Heart right ventricle (tissue), 16 donors: ENCODE data around the gene PLSCR3. TPM values are rescaled to one million over a fixed set of nuclear protein-coding genes. Genes with fewer than 3 reads are reported as not detected.

Experiments
- ATAC-seq, 8 donors: fragments of 200-7000 bp; cut with Tn5 transposase; one replicate each; pipeline ENCODE4 v1.9.1; 2020; ENCODE audit warnings: mild to moderate bottlenecking in 8 of 8, moderate library complexity in 8 of 8, moderate number of reproducible peaks in 1 of 8
- DNase-seq, 2 donors: peaks; one replicate each; pipeline ENCODE4 v3.0.0-alpha.2; 2020
- H3K27ac ChIP-seq, 10 donors: fragments of 200-600 bp; sonication (generic) in 2 of 10; one replicate each; pipeline versions ENCODE4 v1.5.0 to v1.8.0; 2020 to 2022; ENCODE audit warnings: mild to moderate bottlenecking in 3 of 10
- H3K27me3 ChIP-seq, 7 donors: fragments of 200-600 bp; one replicate each; pipeline ENCODE4 v1.8.0; 2021 to 2022; ENCODE audit warnings: mild to moderate bottlenecking in 2 of 7
- H3K36me3 ChIP-seq, 9 donors: fragments of 200-600 bp; sonication (generic) in 1 of 9; one replicate each; pipeline versions ENCODE4 v1.5.0 to v1.8.0; 2020 to 2022; ENCODE audit warnings: mild to moderate bottlenecking in 2 of 9
- H3K4me1 ChIP-seq, 9 donors: fragments of 200-600 bp; sonication (generic) in 1 of 9; one replicate each; pipeline versions ENCODE4 v1.5.0 to v1.8.0; 2020 to 2022; ENCODE audit warnings: mild to moderate bottlenecking in 4 of 9
- H3K4me3 ChIP-seq, 10 donors: fragments of 200-600 bp; sonication (generic) in 2 of 10; one replicate each; pipeline versions ENCODE4 v1.5.0 to v1.8.0; 2020 to 2022; ENCODE audit warnings: mild to moderate bottlenecking in 7 of 10, moderate library complexity in 2 of 10
- H3K9me3 ChIP-seq, 11 donors: fragments of 200-600 bp in 10 of 11; sonication (generic) in 2 of 11; one replicate each; pipeline versions ENCODE4 v1.5.0 to v1.8.0; 2013 to 2022; ENCODE audit warnings: mild to moderate bottlenecking in 2 of 11, control low read depth in 1 of 11, moderate library complexity in 1 of 11
- WGBS, 2 donors: extraction: QIAGEN DNeasy Blood & Tissue Kit; methylation state at CpG; one replicate each; pipeline ENCODE4 v1.1.7; 2013; ENCODE audit warnings: inconsistent platforms in 1 of 2; 5-methylcytosine and 5-hydroxymethylcytosine counted together
- intact Hi-C, 10 donors: fragments of 100-400 bp; cut with DNase I; formaldehyde crosslinking; loops; one replicate each; pipeline versions ENCODE4 v1.11.1 to v1.14.2; 2022
- polyA plus RNA-seq, 2 donors: library from polyadenylated mRNA; stranded (reverse); fragments of 200-250 nt; gene quantifications; one replicate each; pipeline ENCODE4 v1.2.3, GENCODE V29; 2013
- total RNA-seq, 10 donors: library from RNA; stranded (reverse); fragmentation: NEBNext Ultra II Directional in 3 of 10; extraction: Animal tissue kit (Norgen Biotek cat#: 25700) in 3 of 10; gene quantifications; one replicate each; pipeline versions ENCODE4 v1.2.1 to v1.2.4, GENCODE V29; 2021 to 2023
- TF ChIP-seq, protein P1 (sequence below), 9 donors: fragments of 200-600 bp; sonication (generic) in 2 of 9; IDR thresholded peaks; one replicate each; pipeline versions ENCODE4 v1.5.0 to v1.8.0; 2021 to 2022; ENCODE audit warnings: antibody characterized with exemption in 9 of 9, mild to moderate bottlenecking in 5 of 9, moderate library complexity in 1 of 9
- donor health status: Arrhythmogenic right ventricular cardiomyopathy.
- donor health status: ischemic (EF 13 %, LVEDD 7.1; RV severe dilation, severe dysfunction).
- donor health status: healthy with polysubstance abuse.
- donor health status: DM: no; HTN: yes; CAD: no.
- donor health status: DM: no; HTN: no; CAD: no.
- donor health status: ischemic (EF 25% LVEDD 6.9; RV normal size, moderate dysfunction).
- donor health status: ischemic (EF 25% LVEDD 5.7; RV mildly dilated, moderate dysfunction).
- donor health status: healthy.
- donor health status: DM: yes; HTN: yes; CAD: no.
- donor health status: Ischemic cardiomyopathy.
- donor health status: ischemic (EF 35%, LVEDD 5.7; RV mildly dilated, moderate dysfunction).
- donor health status: nonischemic (EF 11% LVEDD 7.7; RV severe dilation, severe dysfunction).
- donor health status: DM: yes; HTN: yes; CAD: no.
- donor health status: PGD.
- donor health status: ischemic (EF 29% LVEDD 5.4; RV normal size, mild dysfunction).
- donor health status: nonischemic (EF 23%, LVEDD 6.1; RV moderate dilation, normal function).

Gene PLSCR3
- total and polyA plus RNA-seq, 12 donors = 14.4 to 32.9 (median 17.7) TPM

DNA sequence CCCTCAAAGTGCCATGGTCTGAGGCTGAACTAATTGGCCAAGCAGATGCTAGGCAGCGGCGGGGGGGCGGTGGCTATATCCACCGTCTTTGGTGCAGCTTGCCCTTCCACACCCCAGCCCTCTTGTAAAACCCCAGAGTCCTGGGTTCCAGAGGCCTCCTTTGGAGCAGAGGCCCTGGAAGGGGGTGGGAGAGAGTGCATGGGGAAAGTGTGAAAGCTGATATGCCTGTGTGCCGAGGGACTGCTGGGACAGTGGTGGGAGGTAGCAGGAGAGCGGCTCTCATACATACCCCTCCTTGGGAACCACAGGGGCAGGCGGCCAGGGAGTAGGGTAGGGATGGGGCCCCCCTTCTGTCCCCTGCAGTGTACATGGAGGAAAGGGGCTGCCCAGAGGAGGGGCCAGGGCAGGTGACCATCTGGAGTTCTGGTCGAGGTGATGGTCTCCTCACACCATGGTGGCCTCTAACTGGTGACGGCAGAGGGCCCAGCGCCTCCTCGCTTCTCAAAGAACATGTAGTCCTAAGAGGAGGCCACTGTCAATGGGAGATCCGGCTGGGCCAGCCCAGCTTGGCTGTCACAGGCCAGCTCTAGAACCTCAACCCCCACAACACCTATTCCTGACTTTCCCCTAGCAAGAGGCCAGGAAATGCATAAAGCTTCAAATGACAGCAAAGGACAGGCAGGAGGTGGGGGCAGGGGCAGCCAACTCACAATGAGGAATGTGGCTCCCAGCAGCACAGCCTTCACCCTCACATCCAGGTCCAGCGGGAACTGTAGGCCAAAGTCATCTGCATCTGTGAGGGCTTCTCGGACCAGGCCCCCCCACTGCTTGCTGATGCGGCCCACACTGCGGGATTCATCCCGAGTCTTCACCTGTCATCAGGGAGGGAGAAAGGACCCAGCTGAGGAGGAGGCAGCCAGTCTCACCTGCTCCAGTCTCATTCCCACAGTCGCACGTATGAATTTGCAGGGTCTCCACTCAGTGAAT lies 4.1 kb downstream of the PLSCR3 start:
- Histone ChIP-seq H3K4me1 (peaks cover 0 to 30% (median 18%) of the 10 kb centered on the region in 9 donors), H3K36me3 (peaks cover 0 to 60% (median 10%) of the 10 kb centered on the region in 9 donors), H3K27me3 (no peaks in the 10 kb centered on the region), H3K9me3 (no peaks in the 10 kb centered on the region), H3K27ac (no peak overlapping the region), H3K4me3 (no peak overlapping the region)
- ATAC-seq (no peak), DNase-seq (no peak)
- 86 to 87% methylated on average over 19 of the region's 19 CpGs for WGBS, 2 donors
- TF ChIP-seq, protein P1, sequence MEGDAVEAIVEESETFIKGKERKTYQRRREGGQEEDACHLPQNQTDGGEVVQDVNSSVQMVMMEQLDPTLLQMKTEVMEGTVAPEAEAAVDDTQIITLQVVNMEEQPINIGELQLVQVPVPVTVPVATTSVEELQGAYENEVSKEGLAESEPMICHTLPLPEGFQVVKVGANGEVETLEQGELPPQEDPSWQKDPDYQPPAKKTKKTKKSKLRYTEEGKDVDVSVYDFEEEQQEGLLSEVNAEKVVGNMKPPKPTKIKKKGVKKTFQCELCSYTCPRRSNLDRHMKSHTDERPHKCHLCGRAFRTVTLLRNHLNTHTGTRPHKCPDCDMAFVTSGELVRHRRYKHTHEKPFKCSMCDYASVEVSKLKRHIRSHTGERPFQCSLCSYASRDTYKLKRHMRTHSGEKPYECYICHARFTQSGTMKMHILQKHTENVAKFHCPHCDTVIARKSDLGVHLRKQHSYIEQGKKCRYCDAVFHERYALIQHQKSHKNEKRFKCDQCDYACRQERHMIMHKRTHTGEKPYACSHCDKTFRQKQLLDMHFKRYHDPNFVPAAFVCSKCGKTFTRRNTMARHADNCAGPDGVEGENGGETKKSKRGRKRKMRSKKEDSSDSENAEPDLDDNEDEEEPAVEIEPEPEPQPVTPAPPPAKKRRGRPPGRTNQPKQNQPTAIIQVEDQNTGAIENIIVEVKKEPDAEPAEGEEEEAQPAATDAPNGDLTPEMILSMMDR (IDR thresholded peaks at IDR 0.05) = no peak
- intact Hi-C loops = loop anchor here in 4 of 10 donors (5.0 kb wide), 2 partner anchors 33 to 38 kb away; partner anchors contain the start of genes KCTD11 (in 2 of the 4) and TMEM95 (in 2 of the 4)

DNA sequence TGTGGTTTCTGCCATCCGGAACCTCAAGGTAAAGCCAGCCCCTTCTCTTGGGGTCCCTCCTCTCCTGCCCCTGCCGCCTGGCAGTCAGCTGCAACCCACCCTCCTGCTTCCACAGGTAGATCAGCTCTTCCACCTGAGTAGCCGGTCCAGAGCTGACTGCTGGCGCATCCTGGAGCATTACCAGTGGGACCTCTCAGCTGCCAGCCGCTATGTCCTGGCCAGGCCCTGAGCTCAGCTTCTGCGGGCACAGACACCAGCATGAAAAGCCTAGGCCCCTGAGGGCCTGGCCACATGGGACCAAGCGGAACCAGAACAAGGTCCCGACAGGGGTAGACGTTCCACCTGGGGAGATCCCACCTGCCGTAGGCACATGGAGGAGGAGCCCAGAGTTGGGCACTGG lies 5.5 kb downstream of the PLSCR3 start:
- no peak overlapping the region for H3K4me3 ChIP-seq
- no peak for DNase-seq
- H3K4me1 ChIP-seq = peaks cover 1 to 31% (median 17%) of the 10 kb centered on the region in 9 donors
- peaks cover 0 to 9% (median 0%) of the 10 kb centered on the region in 7 donors for H3K27me3 ChIP-seq
- TF ChIP-seq, protein P1 (IDR thresholded peaks at IDR 0.05) = no peak
- peaks cover 0 to 60% (median 10%) of the 10 kb centered on the region in 9 donors for H3K36me3 ChIP-seq
- no peak overlapping the region for H3K27ac ChIP-seq
- no peaks in the 10 kb centered on the region for H3K9me3 ChIP-seq
- intact Hi-C loops = no loop called here
- WGBS, 2 donors = 95% methylated on average over 9 to 10 of the region's 10 CpGs
- no peak for ATAC-seq

- intact Hi-C loops = no loop called here
- TF ChIP-seq, protein P1 (IDR thresholded peaks at IDR 0.05) = no peak
- H3K4me1 ChIP-seq = peaks cover 6 to 33% (median 30%) of the 10 kb centered on the region in 9 donors
- peaks cover 0 to 51% (median 0%) of the 10 kb centered on the region in 7 donors for H3K27me3 ChIP-seq
- peak overlapping the region in 9 of 10 donors; percentile 34 to 55 (median 51) for H3K4me3 ChIP-seq
- DNase-seq (no peak), ATAC-seq (no peak)
- WGBS, 2 donors = 53 to 54% methylated on average over 23 of the region's 23 CpGs
- H3K36me3 ChIP-seq = peaks cover 0 to 28% (median 6%) of the 10 kb centered on the region in 9 donors
- H3K27ac ChIP-seq = peak overlapping the region in 2 of 10 donors; percentile 15 to 50
- no peaks in the 10 kb centered on the region for H3K9me3 ChIP-seq
Measured at GRCh38 chr17:7384489-7385081, 9.7 kb downstream of the PLSCR3 start.
